ENCODE results near the gene TBC1D9. TPM values are rescaled to one million over a fixed set of nuclear protein-coding genes. Genes with fewer than 3 reads are reported as not detected.

TBC1D9 gene
- polyA plus RNA-seq, 3 donors = 55.7 to 68.9 (median 56.9) TPM

DNA sequence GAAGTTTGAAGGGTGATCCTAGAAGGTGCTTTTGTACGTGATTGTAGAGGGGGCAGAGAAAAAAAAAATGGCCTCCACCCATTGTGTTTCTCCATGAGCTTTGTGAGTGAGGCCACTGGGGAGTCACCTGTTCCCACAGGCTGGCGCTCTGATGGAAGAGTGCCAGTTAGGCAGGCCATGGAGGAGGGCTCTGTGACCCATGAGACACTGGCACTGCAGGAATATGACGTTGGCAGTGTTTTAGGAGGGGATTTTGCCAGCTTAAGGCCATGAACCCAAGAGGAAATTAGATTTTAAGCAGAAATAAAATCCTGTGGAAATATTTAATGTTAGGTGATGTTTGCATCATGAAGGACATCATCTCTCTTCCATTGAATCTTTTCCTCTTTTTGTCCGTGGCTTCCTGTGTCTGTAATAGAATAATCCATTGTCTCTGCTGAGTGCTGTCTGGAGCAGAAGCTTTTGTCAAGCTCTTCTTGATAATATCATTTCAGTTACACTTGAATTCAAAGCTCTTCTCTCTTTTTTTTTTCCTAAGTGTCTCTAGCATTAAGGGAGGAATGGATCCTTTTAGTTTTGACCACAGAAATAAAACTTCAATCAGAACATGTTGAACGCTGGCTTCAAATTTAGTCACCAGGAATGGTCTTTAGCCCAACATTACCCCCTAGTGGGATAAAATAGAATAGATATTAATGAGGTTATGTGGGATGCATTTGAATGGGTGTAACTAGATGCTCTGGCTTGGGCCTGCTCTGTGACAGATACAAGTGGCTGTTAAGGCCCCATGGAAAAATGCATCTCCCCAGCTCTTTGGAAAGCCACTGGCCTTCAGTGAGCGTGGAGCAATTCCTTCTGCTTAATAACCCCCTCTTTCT is 146.4 kb downstream of the TBC1D9 start:
- peak; percentile 31 to 66 (median 45) for DNase-seq (ENCODE audit: extremely low read depth in 1 of 11, low read depth in 9 of 11, low spot score in 4 of 11)

DNA sequence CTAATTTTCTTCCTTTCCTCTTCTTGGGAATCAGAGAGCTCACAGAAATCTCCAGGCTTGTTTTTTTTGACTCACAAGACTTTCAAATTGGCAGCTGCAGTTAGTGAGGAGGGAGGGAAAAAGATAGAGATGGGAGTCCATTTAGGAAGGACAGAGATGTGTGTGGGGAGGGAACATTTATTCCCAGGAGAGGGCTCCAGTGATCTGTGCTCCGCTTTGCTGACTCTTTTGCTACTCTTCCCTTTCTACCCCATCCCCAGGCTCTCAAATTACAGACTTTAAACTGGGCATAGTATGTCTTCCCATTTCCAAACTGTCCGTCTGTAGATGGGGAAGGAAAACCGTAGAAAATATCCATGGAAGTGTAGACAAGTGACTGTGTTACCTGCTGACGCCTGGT is 148.3 kb downstream of the TBC1D9 start:
- DNase-seq (ENCODE audit: extremely low read depth in 1 of 11, low read depth in 9 of 11, low spot score in 4 of 11) = no peak

DNA sequence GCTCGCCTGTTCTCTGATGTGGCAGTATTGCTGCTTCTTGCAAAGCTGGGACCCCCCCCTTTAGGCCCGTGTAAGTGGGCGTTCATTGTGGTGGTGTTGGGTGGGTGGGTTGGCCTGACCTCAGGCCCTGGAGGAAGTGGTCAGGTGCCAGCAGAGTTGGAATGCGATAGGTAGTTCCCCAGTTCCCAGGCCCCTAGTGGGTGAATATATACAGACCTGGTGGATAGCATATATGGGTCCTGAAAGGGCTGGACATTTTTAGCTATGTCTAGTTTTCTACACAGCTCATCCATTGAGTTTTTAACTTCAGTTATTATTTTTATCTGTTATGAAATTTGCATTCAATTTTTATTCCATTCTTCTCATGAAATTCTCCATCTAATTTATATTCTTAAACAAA is 151.6 kb downstream of the TBC1D9 start:
- no peak for DNase-seq (ENCODE audit: extremely low read depth in 1 of 11, low read depth in 9 of 11, low spot score in 4 of 11)

DNA sequence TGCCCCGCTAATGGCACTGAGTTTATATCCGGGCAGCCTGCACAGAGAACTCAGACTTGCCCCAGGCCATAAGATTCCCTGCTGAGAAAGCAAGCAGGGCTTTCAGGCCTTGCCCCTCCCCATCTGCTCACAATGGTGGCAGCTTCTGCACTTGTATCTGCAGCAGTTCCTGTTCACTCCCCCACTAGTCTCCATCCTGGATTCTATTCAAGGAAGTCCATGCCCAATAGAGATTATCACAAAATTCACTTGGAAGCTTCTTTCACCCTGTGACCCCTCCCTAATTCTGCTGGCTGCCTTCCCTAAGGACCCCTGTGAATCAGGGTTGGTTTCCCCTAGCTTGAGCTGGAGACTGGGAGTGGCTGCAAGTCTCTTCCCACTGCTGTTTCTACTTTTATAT is 152.9 kb downstream of the TBC1D9 start:
- DNase-seq (ENCODE audit: extremely low read depth in 1 of 11, low read depth in 9 of 11, low spot score in 4 of 11) = no peak

DNA sequence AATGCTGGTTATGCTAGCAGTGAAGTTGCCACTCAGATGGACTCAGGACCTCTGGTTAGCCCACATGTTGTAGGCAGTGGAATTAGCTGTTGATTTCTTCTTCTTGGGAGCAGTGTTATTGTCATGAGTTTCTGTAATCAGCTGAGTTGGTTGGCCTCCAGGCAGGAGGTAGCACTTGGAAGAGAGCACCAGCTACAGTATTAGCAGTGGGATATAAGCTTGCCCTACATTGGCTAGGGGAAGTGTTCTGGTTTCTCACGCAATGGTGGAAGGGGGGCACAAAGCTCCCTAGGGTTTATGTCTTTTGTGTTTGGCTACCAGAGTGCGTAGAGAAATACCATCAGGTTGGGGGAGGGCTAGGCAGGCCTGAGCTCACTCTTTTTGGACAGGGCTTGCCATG is 153.5 kb downstream of the TBC1D9 start:
- no peak for DNase-seq (ENCODE audit: extremely low read depth in 1 of 11, low read depth in 9 of 11, low spot score in 4 of 11)

DNA sequence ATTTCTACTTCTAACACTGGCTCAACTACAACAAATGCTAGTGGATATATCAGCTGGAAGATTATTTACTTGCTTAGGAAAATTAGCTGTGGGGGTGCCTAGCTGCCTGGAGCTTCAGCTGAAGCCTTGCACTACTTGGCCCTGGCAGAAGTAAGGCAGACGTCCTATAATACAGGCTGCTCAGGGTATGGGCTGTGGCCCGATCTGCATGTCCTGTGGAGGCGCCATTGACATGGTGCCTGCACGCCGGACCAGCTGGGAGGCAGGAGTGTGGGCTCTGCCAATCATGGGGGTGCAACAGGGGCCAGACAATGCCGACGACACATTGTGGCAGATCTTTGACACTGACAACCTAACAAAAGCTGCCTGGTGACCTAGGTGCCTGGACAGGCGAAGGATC is 155.8 kb downstream of the TBC1D9 start:
- no peak for DNase-seq (ENCODE audit: extremely low read depth in 1 of 11, low read depth in 9 of 11, low spot score in 4 of 11)

DNA sequence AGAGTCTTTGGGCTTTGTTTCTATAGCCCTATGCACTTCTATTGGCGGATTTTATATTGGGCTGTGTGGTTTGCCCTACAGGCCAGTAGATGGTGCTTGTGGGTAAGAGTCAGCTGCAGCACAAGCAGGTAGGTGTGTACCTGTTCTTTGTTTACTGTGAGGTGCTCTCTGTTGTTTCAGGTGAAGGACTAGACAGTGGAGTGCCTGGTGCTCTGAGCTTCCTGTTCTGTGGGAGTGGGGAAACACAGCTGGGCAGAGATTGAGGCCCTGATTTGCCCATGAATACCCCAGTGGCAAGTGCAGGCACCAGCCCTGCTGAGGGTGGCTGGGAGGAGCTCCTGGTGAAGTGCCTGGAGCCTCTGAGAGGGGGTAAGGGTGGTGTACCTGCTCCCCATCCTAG is 161.1 kb downstream of the TBC1D9 start:
- no peak for DNase-seq (ENCODE audit: extremely low read depth in 1 of 11, low read depth in 9 of 11, low spot score in 4 of 11)

DNA sequence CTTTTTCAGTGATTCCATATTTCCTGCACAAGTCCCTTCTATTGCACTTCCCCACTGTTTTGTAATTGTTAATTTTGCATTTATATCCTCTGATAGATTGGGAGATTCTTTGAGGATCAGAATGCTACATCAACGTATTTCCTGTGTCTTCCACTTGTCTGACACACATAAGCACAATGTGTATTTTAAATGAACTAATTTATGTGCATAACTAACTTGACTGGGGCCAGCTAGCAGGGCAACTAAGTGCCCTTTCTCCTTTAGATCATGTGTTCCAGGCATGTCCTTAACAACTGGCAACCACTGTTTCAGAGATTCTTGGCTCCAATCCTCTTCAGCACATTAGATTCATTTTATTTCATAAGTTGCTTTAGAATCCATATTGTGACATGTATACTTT is 171.7 kb downstream of the TBC1D9 start:
- DNase-seq (ENCODE audit: extremely low read depth in 1 of 11, low read depth in 9 of 11, low spot score in 4 of 11) = no peak

DNA sequence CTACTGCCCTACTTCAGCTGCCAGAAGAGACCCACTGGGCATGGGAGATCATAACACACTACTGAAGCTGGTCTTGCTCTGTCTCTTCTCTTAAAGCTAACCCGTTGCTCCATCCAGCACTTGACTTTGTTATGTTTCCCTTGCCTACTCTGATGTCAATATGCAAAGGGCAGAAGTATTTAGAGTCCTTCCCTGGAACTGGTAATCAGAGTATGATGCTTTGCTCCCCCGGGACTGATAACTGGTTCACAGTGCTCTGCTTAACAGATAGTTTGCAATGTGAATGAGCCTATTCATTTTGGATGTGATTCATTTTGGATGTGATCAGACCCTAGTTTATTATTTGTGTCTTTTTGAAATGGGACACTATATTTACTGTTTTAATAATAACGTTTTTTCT is 175.1 kb downstream of the TBC1D9 start:
- no peak for DNase-seq (ENCODE audit: extremely low read depth in 1 of 11, low read depth in 9 of 11, low spot score in 4 of 11)

DNA sequence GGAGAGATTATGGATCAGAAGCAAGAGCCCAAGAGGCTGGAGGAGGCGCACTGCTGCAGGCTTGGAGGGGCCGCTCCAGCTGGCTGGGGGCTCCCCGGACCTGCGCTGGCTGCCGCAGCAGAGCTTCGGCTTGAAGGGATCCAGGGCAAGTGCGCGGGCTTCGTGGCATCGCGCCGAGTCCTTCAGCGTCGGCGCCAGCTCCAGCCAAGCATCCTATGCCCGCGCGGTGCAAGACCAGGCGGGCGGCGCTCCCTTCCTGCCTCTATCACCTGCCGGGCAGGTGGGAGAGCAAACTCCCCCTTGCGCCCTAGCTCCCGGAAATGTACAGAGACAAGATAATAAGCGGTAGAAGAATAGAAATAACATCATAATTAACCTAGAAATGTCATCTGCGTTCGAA is 176.9 kb downstream of the TBC1D9 start:
- peak in 1 of 11 donors; percentile 5 for DNase-seq (ENCODE audit: extremely low read depth in 1 of 11, low read depth in 9 of 11, low spot score in 4 of 11)

DNA sequence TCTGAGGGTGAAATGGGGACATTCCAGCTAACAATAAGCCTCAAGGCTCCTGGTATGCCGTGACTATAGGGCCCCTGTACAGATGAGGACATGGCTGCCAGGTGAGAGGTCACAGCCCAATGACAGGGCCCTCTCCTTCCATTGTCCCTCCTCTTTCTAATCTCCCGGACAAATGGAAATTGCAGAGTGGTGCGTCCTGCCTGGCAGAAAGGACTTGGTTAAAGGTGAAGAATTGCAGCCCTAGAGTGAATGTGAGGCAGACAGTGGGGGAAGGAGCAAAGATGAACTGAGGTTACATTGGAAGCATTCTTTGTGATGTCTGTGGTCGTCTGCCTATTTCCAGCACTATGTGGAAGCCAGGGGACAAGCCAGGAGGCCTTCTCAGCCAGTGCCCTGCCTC is 180.7 kb downstream of the TBC1D9 start:
- DNase-seq (ENCODE audit: extremely low read depth in 1 of 11, low read depth in 9 of 11, low spot score in 4 of 11) = no peak

DNA sequence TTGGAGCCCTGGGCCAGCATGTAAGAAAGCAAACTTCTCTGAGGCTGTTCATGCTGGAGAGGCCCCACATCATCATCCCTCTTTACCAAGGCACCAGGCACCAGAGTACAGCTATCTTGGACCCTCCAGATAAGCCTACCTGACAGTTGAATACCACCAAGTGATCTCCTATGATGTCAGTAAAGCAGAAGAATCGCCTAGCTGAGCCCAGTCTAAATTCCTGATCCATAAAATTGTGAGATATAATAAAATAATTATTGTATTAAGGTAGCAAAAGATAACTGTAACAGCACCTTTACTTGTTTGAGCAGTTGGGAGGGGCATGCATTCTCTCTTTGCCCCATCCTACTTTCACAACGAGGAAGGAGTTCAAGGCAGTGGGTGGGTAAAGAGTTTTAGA is 184.6 kb downstream of the TBC1D9 start:
- DNase-seq (ENCODE audit: extremely low read depth in 1 of 11, low read depth in 9 of 11, low spot score in 4 of 11) = no peak

Other genes starting within 250 kb of the TBC1D9 start
- gene ELMOD2, start 232.2 kb downstream of the TBC1D9 start, polyA plus RNA-seq (ENCODE audit: insufficient read length in 3 of 3) = 10 to 100 TPM; 41.0 to 47.3 (median 43.9) TPM
- under 1 TPM in 2 of 3 donors, not detected in 1; 0.12 to 0.14 TPM for gene UCP1, start 187.4 kb downstream of the TBC1D9 start, polyA plus RNA-seq (ENCODE audit: insufficient read length in 3 of 3)

Measured in renal cortex interstitium (tissue), 11 donors.